Psoas muscle (tissue), 8 donors: ENCODE data around the gene FAM227A. TPM values are rescaled to one million over a fixed set of nuclear protein-coding genes. Genes with fewer than 3 reads are reported as not detected.
A peak's percentile ranks its signal among the peaks of the same experiment; 100 is the strongest.
"Not testable (repeated sequence)": the region's sequence is repeated elsewhere in the genome, so short reads cannot be mapped to it uniquely, and the experiment has no call there.

ENCODE experiments used
- ATAC-seq, 4 donors: fragments of 200-7000 bp; cut with Tn5 transposase; one replicate each; pipeline ENCODE4 v1.9.1; 2020; ENCODE audit warnings: moderate library complexity in 3 of 4, mild to moderate bottlenecking in 2 of 4
- DNase-seq, 2 donors: peaks; one replicate each; pipeline ENCODE4 v3.0.0-alpha.2; 2020
- H3K27ac ChIP-seq: fragments of 200-600 bp; one replicate; pipeline ENCODE4 v1.8.0; 2022
- H3K27me3 ChIP-seq, 3 donors: fragments of 200-600 bp in 1 of 3; one replicate each; pipeline versions ENCODE4 v1.6.1 to v1.8.0; 2013 to 2022; ENCODE audit warnings: low read length in 2 of 3, mild to moderate bottlenecking in 2 of 3, moderate library complexity in 1 of 3; ENCODE audit not compliant: insufficient read depth in 3 of 3
- H3K36me3 ChIP-seq, 2 donors: fragments of 200-600 bp in 1 of 2; one replicate each; pipeline versions ENCODE4 v1.6.1 to v1.8.0; 2013 to 2022; ENCODE audit warnings: low read depth in 1 of 2, mild to moderate bottlenecking in 1 of 2, moderate library complexity in 1 of 2; ENCODE audit not compliant: insufficient read depth in 1 of 2
- H3K4me1 ChIP-seq: fragments of 200-600 bp; one replicate; pipeline ENCODE4 v1.8.0; 2022
- H3K4me3 ChIP-seq: fragments of 200-600 bp; one replicate; pipeline ENCODE4 v1.8.0; 2022; ENCODE audit warnings: mild to moderate bottlenecking
- H3K9me3 ChIP-seq: fragments of 200-600 bp; one replicate; pipeline ENCODE4 v1.8.0; 2022
- CTCF ChIP-seq: fragments of 200-600 bp; IDR thresholded peaks from one replicate; pipeline ENCODE4 v1.8.0; 2022; ENCODE audit warnings: antibody characterized with exemption
- WGBS, 3 donors: extraction: QIAGEN DNeasy Blood & Tissue Kit; methylation state at CpG; one replicate each; pipeline versions ENCODE4 v1.1.6 to v1.1.7; 2013; 5-methylcytosine and 5-hydroxymethylcytosine counted together
- intact Hi-C, 2 donors: fragments of 100-400 bp; cut with DNase I; formaldehyde crosslinking; loops; one replicate each; pipeline versions ENCODE4 v1.11.0 to v1.14.2; 2022
- polyA plus RNA-seq, 3 donors: library from polyadenylated mRNA; stranded (reverse); fragments of 200-250 nt; gene quantifications; one replicate each; pipeline ENCODE4 v1.2.3, GENCODE V29; 2013
- total RNA-seq, 4 donors: library from RNA; stranded (reverse); fragmentation: NEBNext Ultra II Directional in 2 of 4; extraction: Animal tissue kit (Norgen Biotek cat#: 25700) in 2 of 4; gene quantifications; one replicate each; pipeline versions ENCODE4 v1.2.1 to v1.2.4, GENCODE V29; 2021 to 2023
- donor health status: healthy with polysubstance abuse.
- donor health status: DM: no; HTN: no; CAD: no; lungs with moderate emphysema.
- donor health status: Bipolar disorder and iron deficiency.
- donor health status: healthy.
- donor health status: DM: yes; HTN: yes; CAD: no.
- donor health status: DM: no; HTN: no; CAD: no.
- donor health status: DM: no; HTN: no; CAD: no.
- donor health status: DM: yes; HTN: yes; CAD: no.

The FAM227A gene
- total and polyA plus RNA-seq, 7 donors, result 0.03 to 0.34 (median 0.18) TPM

GRCh38 chr22:38601221-38601764 is 54.9 kb downstream of the FAM227A start:
- no peak overlapping the region for H3K4me3 ChIP-seq
- WGBS, 3 donors, result 40 to 89% (median 81%) methylated on average over 2 of the region's 2 CpGs
- H3K4me1 ChIP-seq, result peaks cover 5% of the 10 kb centered on the region
- H3K27me3 ChIP-seq, result no peaks in the 10 kb centered on the region
- H3K9me3 ChIP-seq, result no peaks in the 10 kb centered on the region
- no peak for TF ChIP-seq CTCF
- no peaks in the 10 kb centered on the region for H3K36me3 ChIP-seq
- H3K27ac ChIP-seq, result no peak overlapping the region
- intact Hi-C loops, result no loop called here
- DNase-seq (no peak), ATAC-seq (no peak)

GRCh38 chr22:38599466-38599865 is 56.7 kb downstream of the FAM227A start:
- 91 to 97% (median 92%) methylated on average over 10 of the region's 10 CpGs for WGBS, 3 donors
- DNase-seq (no peak), ATAC-seq (no peak)
- no peak for TF ChIP-seq CTCF
- Histone ChIP-seq H3K27ac (no peak overlapping the region), H3K4me1 (no peaks in the 10 kb centered on the region), H3K36me3 (no peaks in the 10 kb centered on the region), H3K4me3 (no peak overlapping the region), H3K27me3 (no peaks in the 10 kb centered on the region), H3K9me3 (no peaks in the 10 kb centered on the region)
- intact Hi-C loops, result no loop called here

DNA sequence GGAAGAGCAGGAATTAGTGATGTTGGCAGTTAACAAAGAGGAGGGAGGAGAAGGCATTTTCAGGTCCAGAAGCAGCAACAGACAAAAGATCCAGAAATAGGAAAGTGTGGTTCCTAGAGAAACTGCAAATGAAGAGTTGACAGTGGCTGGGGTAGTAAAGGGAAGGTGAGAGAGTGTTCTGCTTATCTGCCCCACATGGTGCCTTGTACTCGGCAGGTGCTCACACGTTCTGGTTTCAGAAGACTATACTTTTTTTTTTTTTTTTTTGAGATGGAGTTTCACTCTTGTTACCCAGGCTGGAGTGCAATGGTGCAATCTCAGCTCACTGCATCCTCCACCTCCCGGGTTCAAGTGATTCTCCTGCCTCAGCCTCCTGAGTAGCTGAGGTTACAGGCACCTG is 73.3 kb downstream of the FAM227A start:
- H3K36me3 ChIP-seq, H3K27me3 ChIP-seq, ATAC-seq, H3K9me3 ChIP-seq, H3K4me3 ChIP-seq, DNase-seq, H3K4me1 ChIP-seq, intact Hi-C loops, H3K27ac ChIP-seq: not testable (repeated sequence)
- WGBS, 3 donors, result 80 to 88% (median 86%) methylated on average over 3 of the region's 3 CpGs

DNA sequence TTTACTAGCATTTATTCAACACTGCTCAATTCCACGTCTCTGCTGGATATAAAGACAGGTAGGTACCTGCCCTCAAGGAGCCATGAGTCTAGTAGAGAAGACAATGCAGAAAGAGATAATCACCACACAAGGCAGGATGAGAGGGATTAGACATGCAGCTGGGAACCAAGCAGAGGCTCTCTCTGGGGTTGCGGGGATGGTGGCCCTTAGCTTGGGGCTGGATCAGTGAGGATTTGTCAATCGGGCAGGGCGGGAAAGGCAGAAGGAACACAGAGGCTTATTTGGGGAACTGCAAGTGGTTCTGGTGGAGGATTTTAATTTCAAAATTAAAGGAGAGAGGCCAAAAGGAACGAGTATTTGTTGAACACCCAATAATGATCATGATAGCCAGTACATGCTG is 77.7 kb downstream of the FAM227A start:
- H3K27ac ChIP-seq, result no peak overlapping the region

GRCh38 chr22:38572065-38572464 is 84.1 kb downstream of the FAM227A start:
- 3 to 6% (median 4%) methylated on average over 3 of the region's 3 CpGs for WGBS, 3 donors
- TF ChIP-seq CTCF, result peak; percentile 57
- Histone ChIP-seq H3K27ac (no peak overlapping the region), H3K4me3 (no peak overlapping the region), H3K27me3 (no peaks in the 10 kb centered on the region), H3K4me1 (peaks cover 9% of the 10 kb centered on the region), H3K9me3 (no peaks in the 10 kb centered on the region), H3K36me3 (no peaks in the 10 kb centered on the region)
- DNase-seq, result no peak
- no peak for ATAC-seq
- intact Hi-C loops, result loop anchor here (5.0 to 10.0 kb wide), 4 partner anchors 65 to 520 kb away; partner anchors contain the start of gene DDX17 (in 1 of the 2)

More for the DNA sequence above, 77.7 kb downstream of the FAM227A start:
- H3K4me3 ChIP-seq, result no peak overlapping the region
- intact Hi-C loops, result loop anchor here in 1 of 2 donors (10.0 kb wide), 1 partner anchor 164 kb away; no protein-coding TSS in a partner anchor
- H3K36me3 ChIP-seq, result no peaks in the 10 kb centered on the region
- no peak for TF ChIP-seq CTCF
- WGBS, 3 donors, result 74 to 80% (median 77%) methylated on average over 5 of the region's 5 CpGs
- ATAC-seq (no peak), DNase-seq (no peak)
- no peaks in the 10 kb centered on the region for H3K4me1 ChIP-seq
- peaks cover 0 to 2% (median 0%) of the 10 kb centered on the region in 3 donors for H3K27me3 ChIP-seq
- no peaks in the 10 kb centered on the region for H3K9me3 ChIP-seq
